DOHH2 (cell line): ENCODE results near the gene NOL4L.

Source experiments
- EZH2phosphoT487 ChIP-seq: fragments of 200-600 bp; sonication (generic); IDR thresholded peaks from 2 replicates; pipeline ENCODE4 v1.6.1; 2017; ENCODE audit warnings: borderline replicate concordance, mild to moderate bottlenecking, antibody characterized with exemption, low read length, moderate library complexity, mixed read lengths
- TF ChIP-seq, protein P1 (sequence below): fragments of 200-600 bp; sonication (generic); IDR thresholded peaks from one replicate; pipeline ENCODE4 v1.5.1; 2014; ENCODE audit warnings: antibody characterized with exemption, mild to moderate bottlenecking, low read depth, low read length; ENCODE audit not compliant: poor library complexity, severe bottlenecking

GRCh38 chr20:32607727-32608663 lies 22.9 kb upstream of the NOL4L start:
- TF ChIP-seq, protein P1, sequence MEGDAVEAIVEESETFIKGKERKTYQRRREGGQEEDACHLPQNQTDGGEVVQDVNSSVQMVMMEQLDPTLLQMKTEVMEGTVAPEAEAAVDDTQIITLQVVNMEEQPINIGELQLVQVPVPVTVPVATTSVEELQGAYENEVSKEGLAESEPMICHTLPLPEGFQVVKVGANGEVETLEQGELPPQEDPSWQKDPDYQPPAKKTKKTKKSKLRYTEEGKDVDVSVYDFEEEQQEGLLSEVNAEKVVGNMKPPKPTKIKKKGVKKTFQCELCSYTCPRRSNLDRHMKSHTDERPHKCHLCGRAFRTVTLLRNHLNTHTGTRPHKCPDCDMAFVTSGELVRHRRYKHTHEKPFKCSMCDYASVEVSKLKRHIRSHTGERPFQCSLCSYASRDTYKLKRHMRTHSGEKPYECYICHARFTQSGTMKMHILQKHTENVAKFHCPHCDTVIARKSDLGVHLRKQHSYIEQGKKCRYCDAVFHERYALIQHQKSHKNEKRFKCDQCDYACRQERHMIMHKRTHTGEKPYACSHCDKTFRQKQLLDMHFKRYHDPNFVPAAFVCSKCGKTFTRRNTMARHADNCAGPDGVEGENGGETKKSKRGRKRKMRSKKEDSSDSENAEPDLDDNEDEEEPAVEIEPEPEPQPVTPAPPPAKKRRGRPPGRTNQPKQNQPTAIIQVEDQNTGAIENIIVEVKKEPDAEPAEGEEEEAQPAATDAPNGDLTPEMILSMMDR: no peak
- TF ChIP-seq EZH2phosphoT487: no peak
